NT2/D1 (cell line): Measurements from ENCODE around the gene DUS1L.

Source experiments
- DNase-seq: peaks from one replicate; pipeline ENCODE4 v3.0.0-alpha.2; 2011; ENCODE audit warnings: low read depth, low spot score
- H3K27me3 ChIP-seq: 2 replicates; pipeline ENCODE4 v1.6.0; 2011; ENCODE audit warnings: mild to moderate bottlenecking; ENCODE audit not compliant: insufficient read length, insufficient read depth
- H3K36me3 ChIP-seq: 2 replicates; pipeline ENCODE4 v1.6.1; 2011; ENCODE audit warnings: mild to moderate bottlenecking, low read length, mixed read lengths; ENCODE audit not compliant: insufficient read depth, insufficient read length
- H3K4me1 ChIP-seq: 2 replicates; pipeline ENCODE4 v1.5.1; 2011; ENCODE audit not compliant: insufficient read depth, insufficient read length
- H3K4me3 ChIP-seq: 2 replicates; pipeline ENCODE4 v1.5.1; 2011; ENCODE audit warnings: low read depth; ENCODE audit not compliant: insufficient read length
- H3K9ac ChIP-seq: 2 replicates; pipeline ENCODE4 v1.6.0; 2011; ENCODE audit warnings: low read depth; ENCODE audit not compliant: insufficient read length
- H3K9me3 ChIP-seq: 2 replicates; pipeline ENCODE4 v1.5.1; 2011; ENCODE audit warnings: mild to moderate bottlenecking, low read length; ENCODE audit not compliant: insufficient read depth
- SUZ12 ChIP-seq: IDR thresholded peaks from 2 replicates; pipeline ENCODE4 v1.6.1; 2011; ENCODE audit not compliant: insufficient read length, insufficient read depth; ENCODE audit errors: extremely low read depth
- YY1 ChIP-seq: IDR thresholded peaks from 2 replicates; pipeline ENCODE4 v1.6.1; 2011; ENCODE audit not compliant: insufficient read length, insufficient read depth
- ZNF274 ChIP-seq: IDR thresholded peaks from 2 replicates; pipeline ENCODE4 v1.6.1; 2011; ENCODE audit warnings: mild to moderate bottlenecking, low read depth, low read length

The DUS1L gene

GRCh38 chr17:82076785-82077591, 11.4 kb upstream of the DUS1L start:
- Histone ChIP-seq H3K9ac (peak overlapping the region; percentile 45), H3K27me3 (no peaks in the 10 kb centered on the region), H3K4me1 (peaks cover 19% of the 10 kb centered on the region), H3K4me3 (no peak overlapping the region), H3K9me3 (no peaks in the 10 kb centered on the region), H3K36me3 (peaks cover 55% of the 10 kb centered on the region)
- DNase-seq, result no peak
- no peak for TF ChIP-seq ZNF274
- TF ChIP-seq YY1, result no peak
- no peak for TF ChIP-seq SUZ12

GRCh38 chr17:82076018-82076784, 10.6 kb upstream of the DUS1L start:
- Histone ChIP-seq H3K9ac (no peak overlapping the region), H3K4me3 (no peak overlapping the region), H3K27me3 (no peaks in the 10 kb centered on the region), H3K36me3 (peaks cover 50% of the 10 kb centered on the region), H3K4me1 (peaks cover 19% of the 10 kb centered on the region), H3K9me3 (no peaks in the 10 kb centered on the region)
- no peak for DNase-seq
- TF ChIP-seq ZNF274 (no peak), YY1 (no peak)

GRCh38 chr17:82073446-82073845, 7.8 kb upstream of the DUS1L start:
- Histone ChIP-seq H3K9me3 (no peaks in the 10 kb centered on the region), H3K27me3 (no peaks in the 10 kb centered on the region), H3K36me3 (peaks cover 23% of the 10 kb centered on the region), H3K4me3 (no peak overlapping the region), H3K9ac (no peak overlapping the region), H3K4me1 (peaks cover 12% of the 10 kb centered on the region)
- no peak for DNase-seq
- TF ChIP-seq ZNF274 (no peak), YY1 (no peak), SUZ12 (no peak)

- no peaks in the 10 kb centered on the region for H3K27me3 ChIP-seq
- peaks cover 11% of the 10 kb centered on the region for H3K4me1 ChIP-seq
- DNase-seq, result no peak
- no peak overlapping the region for H3K4me3 ChIP-seq
- TF ChIP-seq YY1, result no peak
- TF ChIP-seq ZNF274, result no peak
- TF ChIP-seq SUZ12, result no peak
- no peak overlapping the region for H3K9ac ChIP-seq
- H3K9me3 ChIP-seq, result no peaks in the 10 kb centered on the region
- peaks cover 17% of the 10 kb centered on the region for H3K36me3 ChIP-seq
These were observed 7.2 kb upstream of the DUS1L start for GRCh38 chr17:82072827-82073226.

- no peaks in the 10 kb centered on the region for H3K4me1 ChIP-seq
- no peaks in the 10 kb centered on the region for H3K27me3 ChIP-seq
- H3K9me3 ChIP-seq, result no peaks in the 10 kb centered on the region
- H3K36me3 ChIP-seq, result no peaks in the 10 kb centered on the region
- H3K9ac ChIP-seq, result no peak overlapping the region
- H3K4me3 ChIP-seq, result no peak overlapping the region
- DNase-seq, result no peak
- no peak for TF ChIP-seq YY1
These were observed 5.0 kb upstream of the DUS1L start for GRCh38 chr17:82070611-82071010.

GRCh38 chr17:82065193-82065637, 389 bp downstream of the DUS1L start:
- H3K4me3 ChIP-seq, result peak overlapping the region; percentile 92
- no peaks in the 10 kb centered on the region for H3K27me3 ChIP-seq
- DNase-seq, result no peak
- peaks cover 6% of the 10 kb centered on the region for H3K4me1 ChIP-seq
- H3K9me3 ChIP-seq, result no peaks in the 10 kb centered on the region
- H3K36me3 ChIP-seq, result peaks cover 45% of the 10 kb centered on the region
- no peak for TF ChIP-seq YY1
- TF ChIP-seq ZNF274, result no peak
- TF ChIP-seq SUZ12, result no peak
- H3K9ac ChIP-seq, result peak overlapping the region; percentile 95

- peaks cover 51% of the 10 kb centered on the region for H3K36me3 ChIP-seq
- H3K27me3 ChIP-seq, result no peaks in the 10 kb centered on the region
- H3K9ac ChIP-seq, result peak overlapping the region; percentile 95
- no peaks in the 10 kb centered on the region for H3K9me3 ChIP-seq
- peak overlapping the region; percentile 92 for H3K4me3 ChIP-seq
- TF ChIP-seq SUZ12 (no peak), YY1 (no peak), ZNF274 (no peak)
- no peak for DNase-seq
- peaks cover 6% of the 10 kb centered on the region for H3K4me1 ChIP-seq
These were observed 991 bp downstream of the DUS1L start for GRCh38 chr17:82064433-82065192.
